DND-41 (cell line): ENCODE results near the gene C1orf116.

Experiments used
- ATAC-seq: fragments of 200-7000 bp; cut with Tn5 transposase; 3 replicates; pipeline ENCODE4 v1.9.1; 2021; ENCODE audit warnings: low read depth; ENCODE audit not compliant: insufficient read depth
- DNase-seq: peaks from one replicate; pipeline ENCODE4 v3.0.0-alpha.2; 2020
- H2AFZ ChIP-seq: 2 replicates; pipeline ENCODE4 v1.6.0; 2012; ENCODE audit warnings: low read depth, low read length
- H3K27ac ChIP-seq: 2 replicates; pipeline ENCODE4 v1.5.1; 2012; ENCODE audit warnings: low read length, inconsistent platforms
- H3K27me3 ChIP-seq: fragments of 200-600 bp; sonication (generic); 2 replicates; pipeline ENCODE4 v1.6.0; 2012; ENCODE audit warnings: low read length, mild to moderate bottlenecking, inconsistent platforms; ENCODE audit not compliant: insufficient read depth, poor library complexity
- H3K36me3 ChIP-seq: 2 replicates; pipeline ENCODE4 v1.5.1; 2012; ENCODE audit warnings: low read length, inconsistent platforms; ENCODE audit not compliant: insufficient read depth
- H3K4me1 ChIP-seq: 2 replicates; pipeline ENCODE4 v1.5.1; 2012; ENCODE audit warnings: mild to moderate bottlenecking, low read length; ENCODE audit not compliant: insufficient read depth
- H3K4me2 ChIP-seq: 2 replicates; pipeline ENCODE4 v1.6.0; 2012; ENCODE audit warnings: mild to moderate bottlenecking, moderate library complexity, low read length, inconsistent platforms; ENCODE audit not compliant: insufficient read depth
- H3K4me3 ChIP-seq, 2 experiments: fragments of 200-600 bp in 1 of 2; shearing (Covaris generic) in 1 of 2; 2 replicates each; pipeline ENCODE4 v1.5.1; 2012 to 2016; ENCODE audit warnings: inconsistent platforms in 2 of 2, low read length in 2 of 2, mild to moderate bottlenecking in 2 of 2, low read depth in 1 of 2, moderate library complexity in 1 of 2
- H3K79me2 ChIP-seq: 2 replicates; pipeline ENCODE4 v1.6.0; 2012; ENCODE audit warnings: low read length, inconsistent platforms; ENCODE audit not compliant: insufficient read depth
- H3K9ac ChIP-seq: 2 replicates; pipeline ENCODE4 v1.6.0; 2012; ENCODE audit warnings: low read depth, mild to moderate bottlenecking, inconsistent platforms, low read length, moderate library complexity
- H3K9me3 ChIP-seq: 2 replicates; pipeline ENCODE4 v1.5.1; 2012; ENCODE audit warnings: low read length, moderate library complexity, mild to moderate bottlenecking, inconsistent platforms; ENCODE audit not compliant: insufficient read depth, severe bottlenecking
- H4K20me1 ChIP-seq: 2 replicates; pipeline ENCODE4 v1.6.0; 2012; ENCODE audit warnings: low read length; ENCODE audit not compliant: insufficient read depth
- CTCF ChIP-seq: IDR thresholded peaks from 2 replicates; pipeline ENCODE4 v1.5.1; 2012; ENCODE audit warnings: borderline replicate concordance, low read length, moderate library complexity, mild to moderate bottlenecking; ENCODE audit not compliant: poor library complexity, severe bottlenecking; ENCODE audit errors: extremely low read depth
- EZH2 ChIP-seq: IDR thresholded peaks from 3 replicates; pipeline ENCODE4 v1.6.1; 2012; ENCODE audit warnings: borderline replicate concordance, low read depth, mild to moderate bottlenecking, moderate library complexity, low read length, inconsistent platforms; ENCODE audit not compliant: severe bottlenecking

C1orf116 gene

GRCh38 chr1:207062058-207062457, 29.5 kb upstream of the C1orf116 start:
- TF ChIP-seq CTCF, result no peak
- Histone ChIP-seq H3K9ac (no peak overlapping the region), H3K79me2 (no peaks in the 10 kb centered on the region), H4K20me1 (no peaks in the 10 kb centered on the region), H3K36me3 (no peaks in the 10 kb centered on the region), H3K4me3 (no peak overlapping the region), H3K27ac (no peak overlapping the region), H2AFZ (no peak overlapping the region), H3K9me3 (no peaks in the 10 kb centered on the region), H3K27me3 (no peaks in the 10 kb centered on the region), H3K4me1 (no peaks in the 10 kb centered on the region), H3K4me2 (no peak overlapping the region)
- no peak for ATAC-seq
- DNase-seq, result no peak

GRCh38 chr1:207060596-207060995, 28.0 kb upstream of the C1orf116 start:
- TF ChIP-seq EZH2, result no peak
- H3K27ac ChIP-seq, result no peak overlapping the region
- DNase-seq (no peak), ATAC-seq (no peak)
- no peaks in the 10 kb centered on the region for H4K20me1 ChIP-seq
- H3K9ac ChIP-seq, result no peak overlapping the region
- no peak overlapping the region for H3K4me2 ChIP-seq
- H3K79me2 ChIP-seq, result no peaks in the 10 kb centered on the region
- no peaks in the 10 kb centered on the region for H3K27me3 ChIP-seq
- no peaks in the 10 kb centered on the region for H3K4me1 ChIP-seq
- H3K36me3 ChIP-seq, result no peaks in the 10 kb centered on the region
- no peak overlapping the region for H2AFZ ChIP-seq
- H3K4me3 ChIP-seq, result no peak overlapping the region
- no peaks in the 10 kb centered on the region for H3K9me3 ChIP-seq

GRCh38 chr1:207059881-207060280, 27.3 kb upstream of the C1orf116 start:
- no peak overlapping the region for H3K9ac ChIP-seq
- no peaks in the 10 kb centered on the region for H3K9me3 ChIP-seq
- no peak for ATAC-seq
- no peak overlapping the region for H3K27ac ChIP-seq
- no peaks in the 10 kb centered on the region for H3K36me3 ChIP-seq
- no peaks in the 10 kb centered on the region for H4K20me1 ChIP-seq
- H2AFZ ChIP-seq, result no peak overlapping the region
- H3K4me3 ChIP-seq, result no peak overlapping the region
- DNase-seq, result no peak
- TF ChIP-seq EZH2 (no peak), CTCF (no peak)
- H3K4me2 ChIP-seq, result no peak overlapping the region
- H3K27me3 ChIP-seq, result no peaks in the 10 kb centered on the region
- H3K4me1 ChIP-seq, result no peaks in the 10 kb centered on the region
- H3K79me2 ChIP-seq, result no peaks in the 10 kb centered on the region

- H2AFZ ChIP-seq, result no peak overlapping the region
- no peak overlapping the region for H3K4me2 ChIP-seq
- DNase-seq, result no peak
- TF ChIP-seq CTCF, result no peak
- TF ChIP-seq EZH2, result no peak
- H3K36me3 ChIP-seq, result no peaks in the 10 kb centered on the region
- H3K79me2 ChIP-seq, result no peaks in the 10 kb centered on the region
- ATAC-seq, result no peak
- no peak overlapping the region for H3K4me3 ChIP-seq
- H4K20me1 ChIP-seq, result no peaks in the 10 kb centered on the region
- no peak overlapping the region for H3K27ac ChIP-seq
- no peak overlapping the region for H3K9ac ChIP-seq
- no peaks in the 10 kb centered on the region for H3K27me3 ChIP-seq
- no peaks in the 10 kb centered on the region for H3K9me3 ChIP-seq
- H3K4me1 ChIP-seq, result no peaks in the 10 kb centered on the region
Measured at GRCh38 chr1:207058878-207059867, 26.6 kb upstream of the C1orf116 start.
